ENCODE data around the gene GUCA1C. TPM values are rescaled to one million over a fixed set of nuclear protein-coding genes. Genes with fewer than 3 reads are reported as not detected.

Gene GUCA1C
- total RNA-seq, 1 experiment from 2014 or later = not detected

Other genes with a start within 250 kb of the GUCA1C start
- gene RETNLB, start 196.5 kb downstream of the GUCA1C start, total RNA-seq (2014; rRNA removed) = not detected in 2 replicates
- not detected in 2 replicates for gene TRAT1, start 131.1 kb downstream of the GUCA1C start, total RNA-seq (2014; rRNA removed)
- gene MORC1, start 164.3 kb upstream of the GUCA1C start, total RNA-seq (2014; rRNA removed) = not detected in 2 replicates
- not detected in 2 replicates for gene C3orf85, start 182.8 kb upstream of the GUCA1C start, total RNA-seq (2014; rRNA removed)

All from PC-3 (cell line).